Measurements from ENCODE around the gene SPEN. TPM values are rescaled to one million over a fixed set of nuclear protein-coding genes. Genes with fewer than 3 reads are reported as not detected.
A peak's percentile ranks its signal among the peaks of the same experiment; 100 is the strongest.

The SPEN gene
- total and polyA plus RNA-seq, 10 of the 15 experiments (the other 5 are each of a cell fraction or from before 2014, with no cell fraction given), result 5.2 to 58.7 (median 20.1) TPM

DNA sequence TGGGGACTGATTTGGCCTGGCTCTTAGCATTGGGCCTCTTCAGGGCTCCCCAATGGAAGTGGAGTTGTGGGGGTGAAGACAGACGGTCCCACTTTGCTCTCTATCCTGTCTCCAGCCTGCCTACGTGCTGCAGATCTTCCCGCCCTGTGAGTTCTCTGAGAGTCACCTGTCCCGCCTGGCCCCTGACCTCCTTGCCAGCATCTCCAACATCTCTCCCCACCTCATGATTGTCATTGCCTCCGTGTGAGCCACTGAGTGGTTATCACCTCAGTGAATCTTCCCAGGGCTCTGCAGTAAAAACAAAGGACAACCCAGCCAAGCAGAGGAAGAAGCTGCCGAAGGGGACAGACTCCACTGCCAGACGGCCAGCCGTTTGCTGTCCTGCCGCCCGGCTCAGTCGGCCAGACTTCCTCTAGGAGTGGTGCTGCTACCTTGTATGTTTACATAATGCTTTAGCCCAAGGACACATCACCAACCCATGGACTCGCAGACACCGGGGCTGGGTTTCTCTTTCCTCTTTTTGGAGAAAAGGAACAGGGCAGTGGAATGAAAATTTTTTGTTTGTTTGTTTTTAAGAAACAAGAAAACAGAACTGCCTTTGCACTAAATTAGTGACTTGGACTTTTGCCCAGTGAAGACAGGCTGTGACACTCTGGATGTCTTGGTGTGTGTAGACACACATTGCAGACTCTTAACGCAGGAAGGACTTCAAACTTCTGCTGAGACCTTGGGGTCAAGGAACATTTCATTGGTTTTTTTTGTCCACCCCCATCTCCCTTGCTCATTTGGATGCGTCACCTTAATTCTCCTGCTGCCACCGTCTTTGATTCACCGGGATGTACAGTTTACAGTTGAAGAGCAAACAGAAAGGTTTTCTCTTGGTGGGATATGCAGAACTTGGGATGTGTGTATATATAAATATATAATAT, 91.9 kb downstream of the SPEN start:
- DNase-seq (ENCODE audit: low read depth, low spot score) (no peak), ATAC-seq (no peak), FAIRE-seq (no peak)
- SMC1A ChIA-PET (ENCODE audit: uncharacterized antibody, unreplicated experiment), result no interaction called here
- Histone ChIP-seq H3K4me1 (ENCODE audit: control insufficient read depth, insufficient read depth, low read length) (no peaks in the 10 kb centered on the region), H3K27ac (ENCODE audit: control insufficient read depth, insufficient read depth) (no peak overlapping the region), H3K9ac (ENCODE audit: control insufficient read depth, insufficient read depth, low read length) (no peak overlapping the region), H3K36me3 (ENCODE audit: control insufficient read depth in 2 of 2, insufficient read depth in 2 of 2, low read length in 1 of 2) (peaks cover 11 to 67% of the 10 kb centered on the region in 2 experiments), H3K4me3 (no peak overlapping the region), H2AFZ (ENCODE audit: control insufficient read depth, low read depth, low read length) (no peak overlapping the region), H4K20me1 (ENCODE audit: control insufficient read depth, insufficient read depth) (no peaks in the 10 kb centered on the region), H3K27me3 (replicated peaks in 1 of 2; ENCODE audit: control insufficient read depth in 2 of 2, insufficient read depth in 2 of 2, low read length in 1 of 2) (no peaks in the 10 kb centered on the region), H3K4me2 (ENCODE audit: control insufficient read depth, insufficient read depth) (no peak overlapping the region), H3K79me2 (ENCODE audit: control insufficient read depth, insufficient read depth, low read length) (no peaks in the 10 kb centered on the region), H3K9me3 (replicated peaks; ENCODE audit: control insufficient read depth, insufficient read depth, low read length) (no peaks in the 10 kb centered on the region)
- WGBS (ENCODE audit: insufficient coverage, insufficient replicate concordance, low lambda C conversion rate, missing lambda C conversion rate), result 92% methylated on average over 17 of the region's 17 CpGs
- CTCF ChIA-PET, result interaction anchor here (3.3 kb wide), 1 partner anchor 124 kb away, joined by 19 read pairs; no protein-coding TSS in a partner anchor
- POLR2A ChIA-PET, result no interaction called here
- BruUV-seq (replicated peaks), result no TSS peak
- intact Hi-C loops (cut with micrococcal nuclease; ENCODE audit: unreplicated experiment) (loop anchor here (10.0 kb wide), 1 partner anchor 115 kb away; no protein-coding TSS in a partner anchor), in situ Hi-C loops (cut with MboI) (no loop called here)
- RAD21 ChIA-PET (ENCODE audit: unreplicated experiment), result no interaction called here
- no peak for TF ChIP-seq RCOR1 (conservative IDR thresholded peaks at IDR 0.05; ENCODE audit: low read depth, low read length)
- TF ChIP-seq PML (IDR thresholded peaks at IDR 0.05; ENCODE audit: low read length), result peak; percentile 19; the same call in 1 of the 2 replicates
- peak; percentile 15; the same call in 1 of the 2 replicates for TF ChIP-seq POLR2AphosphoS5 (IDR thresholded peaks at IDR 0.05; ENCODE audit: low read length)
- TF ChIP-seq CBFB (IDR thresholded peaks at IDR 0.05; ENCODE audit: low read depth), result 0 out of 2 replicates have a peak, but pooled peaks have one; percentile 18
